Gastrocnemius medialis (tissue), 4 donors: ENCODE measurements around the gene PRKAG2.

Source experiments
- CTCF ChIP-seq, 5 experiments: fragments of 450-650 bp in 3 of 5; fragments of 200-600 bp in 2 of 5; sonication (generic) in 2 of 5; IDR thresholded peaks in 4 of 5; conservative IDR thresholded peaks in 1 of 5; 1 replicate in 4 of 5; 2 replicates in 1 of 5; pipeline ENCODE4 v1.5.1; 2016 to 2019; ENCODE audit warnings: antibody characterized with exemption in 5 of 5, mild to moderate bottlenecking in 3 of 5, moderate library complexity in 3 of 5
- POLR2A ChIP-seq, 2 donors: fragments of 450-650 bp; IDR thresholded peaks; one replicate each; pipeline ENCODE4 v1.6.1; 2017; ENCODE audit warnings: antibody characterized with exemption in 2 of 2, mild to moderate bottlenecking in 2 of 2, moderate library complexity in 2 of 2

- TF ChIP-seq CTCF (IDR thresholded peaks at IDR 0.05 in 4 of 5, conservative IDR thresholded peaks at IDR 0.05 in 1 of 5) (no peak), POLR2A (IDR thresholded peaks at IDR 0.05) (no peak)
Observed at GRCh38 chr7:151603951-151604350, 273.0 kb downstream of the PRKAG2 start.
